22Rv1 (cell line): ENCODE measurements around the gene PPM1L.

Experiments
- ZFX ChIP-seq: fragments of 450-650 bp; IDR thresholded peaks from 2 replicates; pipeline ENCODE4 v1.6.1; 2017; ENCODE audit warnings: antibody characterized with exemption, borderline replicate concordance
- TF ChIP-seq, protein P1 (sequence below): fragments of 450-650 bp; IDR thresholded peaks from 2 replicates; pipeline ENCODE4 v1.5.1; 2017; ENCODE audit warnings: mild to moderate bottlenecking

DNA sequence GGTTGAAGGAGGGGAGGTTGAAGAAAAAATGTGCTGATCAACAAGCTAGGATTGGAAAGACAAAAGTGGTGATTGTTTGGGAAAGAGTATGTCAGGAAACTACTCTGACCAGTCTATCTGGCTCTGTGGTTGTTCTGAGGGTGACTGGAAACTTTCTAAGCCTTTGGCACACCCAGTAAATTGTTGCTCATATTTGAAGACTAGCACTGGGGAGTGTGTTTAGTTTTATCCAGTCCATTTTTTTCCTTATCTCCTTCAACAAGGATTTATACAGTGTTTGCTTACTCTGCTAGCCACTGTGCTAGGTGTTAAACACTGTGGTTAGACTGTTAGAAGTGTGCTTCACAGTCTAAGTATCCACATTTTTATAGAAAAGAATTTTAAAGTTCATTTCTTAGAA is 28.8 kb downstream of the PPM1L start:
- TF ChIP-seq, protein P1, sequence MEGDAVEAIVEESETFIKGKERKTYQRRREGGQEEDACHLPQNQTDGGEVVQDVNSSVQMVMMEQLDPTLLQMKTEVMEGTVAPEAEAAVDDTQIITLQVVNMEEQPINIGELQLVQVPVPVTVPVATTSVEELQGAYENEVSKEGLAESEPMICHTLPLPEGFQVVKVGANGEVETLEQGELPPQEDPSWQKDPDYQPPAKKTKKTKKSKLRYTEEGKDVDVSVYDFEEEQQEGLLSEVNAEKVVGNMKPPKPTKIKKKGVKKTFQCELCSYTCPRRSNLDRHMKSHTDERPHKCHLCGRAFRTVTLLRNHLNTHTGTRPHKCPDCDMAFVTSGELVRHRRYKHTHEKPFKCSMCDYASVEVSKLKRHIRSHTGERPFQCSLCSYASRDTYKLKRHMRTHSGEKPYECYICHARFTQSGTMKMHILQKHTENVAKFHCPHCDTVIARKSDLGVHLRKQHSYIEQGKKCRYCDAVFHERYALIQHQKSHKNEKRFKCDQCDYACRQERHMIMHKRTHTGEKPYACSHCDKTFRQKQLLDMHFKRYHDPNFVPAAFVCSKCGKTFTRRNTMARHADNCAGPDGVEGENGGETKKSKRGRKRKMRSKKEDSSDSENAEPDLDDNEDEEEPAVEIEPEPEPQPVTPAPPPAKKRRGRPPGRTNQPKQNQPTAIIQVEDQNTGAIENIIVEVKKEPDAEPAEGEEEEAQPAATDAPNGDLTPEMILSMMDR = no peak
- TF ChIP-seq ZFX = no peak
